KOPT-K1 (cell line): ENCODE data around the gene KLK15.
A peak's percentile ranks its signal among the peaks of the same experiment; 100 is the strongest.
"Not testable (repeated sequence)": the region's sequence is repeated elsewhere in the genome, so short reads cannot be mapped to it uniquely, and the experiment has no call there.

ENCODE experiments used
- H3K27ac ChIP-seq: fragments of 200-600 bp; sonication (generic); 2 replicates; pipeline ENCODE4 v1.5.1; 2016; ENCODE audit warnings: antibody characterized with exemption, mild to moderate bottlenecking, low read depth, low read length; ENCODE audit not compliant: poor library complexity, severe bottlenecking
- H3K36me3 ChIP-seq: fragments of 200-600 bp; sonication (generic); 2 replicates; pipeline ENCODE4 v1.5.1; 2017; ENCODE audit warnings: antibody characterized with exemption, mild to moderate bottlenecking, low read length, moderate library complexity; ENCODE audit not compliant: insufficient read depth
- H3K9me3 ChIP-seq: fragments of 200-600 bp; sonication (generic); 2 replicates; pipeline ENCODE4 v1.5.1; 2017; ENCODE audit warnings: antibody characterized with exemption, low read length, mild to moderate bottlenecking; ENCODE audit not compliant: insufficient read depth, poor library complexity, severe bottlenecking

The KLK15 gene

DNA sequence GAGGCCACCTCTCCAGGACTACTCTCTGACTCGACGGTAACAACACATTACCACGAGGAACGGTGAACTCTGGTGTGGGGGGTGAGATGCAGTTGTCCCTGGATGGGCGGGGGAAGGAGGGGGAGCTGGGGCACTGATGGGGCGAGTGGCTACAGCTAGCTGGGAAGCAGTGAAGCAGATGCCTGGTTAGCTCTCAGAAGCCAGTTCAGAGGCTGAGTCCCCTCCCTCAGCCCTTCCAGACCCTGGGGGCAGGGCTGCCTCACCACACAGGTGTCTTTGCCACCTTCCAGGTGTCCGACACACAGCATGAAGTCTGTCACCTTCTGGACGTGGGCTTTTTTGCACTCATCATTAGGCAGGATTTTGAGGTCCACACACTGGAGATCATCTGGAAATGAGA, 13.7 kb downstream of the KLK15 start:
- Histone ChIP-seq H3K36me3 (no peaks in the 10 kb centered on the region), H3K9me3 (no peaks in the 10 kb centered on the region), H3K27ac (no peak overlapping the region)

DNA sequence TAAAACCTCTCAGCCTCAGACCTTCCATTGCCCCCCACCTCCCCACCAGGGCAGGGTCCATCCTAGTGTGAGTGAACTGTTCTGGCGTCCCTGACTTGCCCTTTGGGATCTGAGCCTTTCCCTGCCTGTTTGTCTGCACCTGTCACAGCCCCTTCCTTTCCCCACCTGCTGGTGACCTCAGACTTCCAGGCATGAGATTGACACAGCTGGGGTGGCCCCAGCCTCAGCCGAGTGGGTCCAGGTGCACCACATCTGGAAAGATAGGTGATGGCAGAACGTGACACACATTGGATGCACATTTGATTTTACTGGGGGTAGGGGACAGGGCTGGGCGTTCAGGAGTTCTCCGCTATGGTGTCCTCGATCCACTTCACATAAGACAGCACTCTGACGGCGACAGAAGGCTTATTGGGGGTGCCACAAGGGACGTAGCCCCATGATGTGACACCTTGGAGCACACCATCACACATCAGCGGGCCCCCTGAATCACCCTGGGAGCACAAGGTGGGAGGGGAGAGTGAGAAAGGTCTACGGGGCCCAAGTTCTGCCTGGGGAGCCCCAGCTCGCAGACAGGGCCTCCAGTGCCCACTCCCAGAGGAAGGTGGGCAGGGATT, 14.4 kb downstream of the KLK15 start:
- Histone ChIP-seq H3K9me3 (no peaks in the 10 kb centered on the region), H3K36me3 (no peaks in the 10 kb centered on the region), H3K27ac (no peak overlapping the region)

DNA sequence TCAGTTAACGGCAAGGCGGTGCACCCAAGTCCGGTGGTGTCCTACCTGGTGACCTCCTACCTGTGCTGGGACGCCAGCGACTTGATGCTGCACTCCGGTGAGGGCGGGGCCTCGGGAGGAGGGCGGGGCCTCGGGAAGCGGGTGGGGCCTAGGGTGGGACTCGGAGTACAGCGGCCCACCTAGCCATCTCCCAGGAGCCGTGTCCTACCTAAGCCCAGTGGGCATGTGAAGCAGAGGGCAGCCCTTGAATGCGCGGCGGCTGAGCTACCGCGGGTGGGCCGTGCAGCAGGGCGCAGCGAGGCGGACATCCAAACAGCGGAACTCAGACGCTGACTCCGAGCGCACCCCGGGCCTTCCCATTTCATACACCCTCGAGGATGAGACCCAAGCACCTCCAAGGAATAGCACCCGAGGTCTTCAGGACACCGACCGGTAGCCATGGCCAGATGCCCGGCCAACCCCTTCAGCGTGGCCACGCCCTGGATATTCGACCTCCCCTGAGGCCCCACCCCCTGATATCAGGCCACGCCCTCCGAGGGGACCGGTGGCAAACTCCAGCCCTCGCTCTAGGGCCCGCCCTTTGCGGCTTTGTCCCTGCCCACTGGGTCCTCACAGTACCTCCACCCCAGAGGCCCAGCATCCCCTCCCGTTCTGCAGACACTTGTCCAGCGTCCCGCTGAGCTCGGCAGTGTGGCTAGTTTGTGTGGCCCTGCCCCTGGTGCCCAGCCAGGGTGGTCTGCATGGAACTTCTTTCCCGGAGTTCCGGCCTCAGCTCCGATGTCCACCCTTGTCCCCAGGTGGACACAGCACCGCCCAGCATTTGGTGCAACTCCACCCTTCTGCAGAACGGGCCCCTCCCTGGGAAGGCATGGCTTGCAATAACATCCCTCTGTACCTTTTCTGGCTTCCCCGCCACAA, 15.2 kb downstream of the KLK15 start:
- H3K36me3 ChIP-seq = no peaks in the 10 kb centered on the region
- H3K27ac ChIP-seq = no peak overlapping the region
- no peaks in the 10 kb centered on the region for H3K9me3 ChIP-seq

DNA sequence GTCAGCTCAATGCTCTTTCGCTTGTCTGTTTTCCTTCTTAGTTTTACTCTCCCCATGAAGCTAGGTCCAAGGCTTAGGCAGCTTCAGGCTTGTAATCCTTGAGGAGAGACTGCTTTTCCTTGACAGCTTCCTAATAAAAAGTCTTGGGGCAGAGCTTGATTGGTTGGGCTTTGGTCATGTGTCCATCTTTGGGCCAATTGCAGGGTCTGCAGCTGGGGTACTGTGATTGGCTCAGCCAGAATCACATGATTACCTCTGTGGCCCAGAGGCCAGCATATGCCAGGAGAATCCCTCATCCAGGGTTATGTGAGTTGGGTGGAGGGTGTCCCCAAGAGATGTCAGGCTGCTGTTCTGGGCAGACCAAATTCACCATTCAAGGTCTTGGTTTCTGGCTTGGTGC, 17.9 kb downstream of the KLK15 start:
- no peak overlapping the region for H3K27ac ChIP-seq

DNA sequence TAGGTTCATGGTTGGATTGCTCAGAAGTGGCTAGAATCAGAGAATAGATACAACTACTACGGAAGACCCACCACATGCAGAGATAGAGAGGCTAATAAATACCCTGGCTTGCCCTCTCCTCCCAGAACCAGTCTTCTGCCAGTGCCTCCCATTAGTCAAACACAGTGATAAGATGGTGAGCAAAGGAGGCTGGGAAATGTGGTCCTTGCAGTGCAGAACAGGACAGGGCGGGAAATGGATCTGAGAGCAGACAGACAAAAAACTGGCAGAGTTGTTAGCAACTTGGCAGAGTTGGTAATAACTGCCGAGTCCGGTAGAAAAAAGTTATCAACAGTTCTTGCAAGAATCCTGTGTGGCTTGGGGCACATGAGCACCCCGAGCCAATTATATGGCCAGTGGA, 18.5 kb downstream of the KLK15 start:
- Histone ChIP-seq H3K27ac (no peak overlapping the region), H3K9me3 (no peaks in the 10 kb centered on the region), H3K36me3 (no peaks in the 10 kb centered on the region)

More for the DNA sequence above, 17.9 kb downstream of the KLK15 start:
- Histone ChIP-seq H3K9me3 (no peaks in the 10 kb centered on the region), H3K36me3 (no peaks in the 10 kb centered on the region)

DNA sequence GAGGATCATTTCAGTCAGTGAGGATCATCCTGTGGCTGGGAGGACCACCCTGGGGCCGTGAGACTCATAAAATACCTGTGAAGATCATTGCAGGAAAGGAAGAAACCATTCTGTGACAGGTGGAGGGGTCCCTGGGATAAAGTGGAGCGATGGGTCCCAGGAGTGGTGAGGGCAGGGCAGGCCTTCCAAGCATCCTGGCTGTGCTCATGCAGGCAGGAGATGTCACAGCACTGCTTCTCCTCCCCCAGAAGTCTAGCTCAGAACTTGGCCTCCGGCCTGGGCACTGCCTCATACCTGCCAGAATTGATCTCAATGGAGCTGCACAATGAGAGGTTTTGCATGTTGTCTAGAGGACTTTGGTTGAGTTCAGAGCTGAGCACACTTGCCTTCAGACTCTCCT, 20.9 kb downstream of the KLK15 start:
- Histone ChIP-seq H3K27ac (no peak overlapping the region), H3K36me3 (no peaks in the 10 kb centered on the region)

DNA sequence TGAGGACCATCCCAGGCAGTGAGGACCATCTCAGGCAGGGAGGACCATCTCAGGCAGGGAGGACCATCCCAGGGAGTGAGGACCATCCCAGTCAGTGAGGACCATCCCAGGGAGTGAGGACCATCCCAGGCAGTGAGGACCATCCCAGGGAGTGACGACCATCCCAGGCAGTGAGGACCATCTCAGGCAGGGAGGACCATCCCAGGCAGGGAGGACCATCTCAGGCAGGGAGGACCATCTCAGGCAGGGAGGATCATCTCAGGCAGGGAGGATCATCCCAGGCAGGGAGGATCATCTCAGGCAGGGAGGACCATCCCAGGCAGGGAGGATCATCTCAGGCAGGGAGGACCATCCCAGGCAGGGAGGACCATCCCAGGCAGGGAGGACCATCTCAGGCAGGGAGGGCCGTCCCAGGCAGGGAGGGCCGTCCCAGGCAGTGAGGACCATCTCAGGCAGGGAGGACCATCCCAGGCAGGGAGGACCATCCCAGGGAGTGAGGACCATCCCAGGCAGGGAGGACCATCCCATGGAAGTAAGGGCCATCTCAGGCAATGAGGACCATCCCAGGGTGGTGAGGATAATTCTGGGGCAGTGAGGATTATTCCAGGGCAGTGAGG, 21.6 kb downstream of the KLK15 start:
- not testable (repeated sequence) for H3K36me3 ChIP-seq, H3K27ac ChIP-seq, H3K9me3 ChIP-seq

More for the DNA sequence above, 20.9 kb downstream of the KLK15 start:
- H3K9me3 ChIP-seq = no peaks in the 10 kb centered on the region

DNA sequence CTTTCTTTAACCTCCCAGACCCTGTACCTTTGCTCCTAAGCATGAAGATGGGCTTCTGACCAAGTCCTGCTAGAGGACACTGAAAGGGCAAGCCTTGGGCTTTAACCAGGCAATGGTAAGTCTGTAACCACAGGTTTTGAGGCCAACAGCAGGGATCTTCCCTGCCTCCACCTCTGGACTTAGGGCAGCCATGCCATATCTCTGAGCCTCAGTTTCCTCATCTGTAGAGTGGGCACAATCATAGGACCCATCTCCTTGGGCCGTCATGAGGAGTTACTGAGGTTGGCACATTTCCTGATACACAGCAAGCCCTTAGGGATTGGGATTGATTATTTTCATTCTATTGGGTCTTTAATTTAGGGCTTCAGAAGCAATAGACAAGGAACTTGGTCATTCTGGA, 24.5 kb downstream of the KLK15 start:
- no peaks in the 10 kb centered on the region for H3K9me3 ChIP-seq

DNA sequence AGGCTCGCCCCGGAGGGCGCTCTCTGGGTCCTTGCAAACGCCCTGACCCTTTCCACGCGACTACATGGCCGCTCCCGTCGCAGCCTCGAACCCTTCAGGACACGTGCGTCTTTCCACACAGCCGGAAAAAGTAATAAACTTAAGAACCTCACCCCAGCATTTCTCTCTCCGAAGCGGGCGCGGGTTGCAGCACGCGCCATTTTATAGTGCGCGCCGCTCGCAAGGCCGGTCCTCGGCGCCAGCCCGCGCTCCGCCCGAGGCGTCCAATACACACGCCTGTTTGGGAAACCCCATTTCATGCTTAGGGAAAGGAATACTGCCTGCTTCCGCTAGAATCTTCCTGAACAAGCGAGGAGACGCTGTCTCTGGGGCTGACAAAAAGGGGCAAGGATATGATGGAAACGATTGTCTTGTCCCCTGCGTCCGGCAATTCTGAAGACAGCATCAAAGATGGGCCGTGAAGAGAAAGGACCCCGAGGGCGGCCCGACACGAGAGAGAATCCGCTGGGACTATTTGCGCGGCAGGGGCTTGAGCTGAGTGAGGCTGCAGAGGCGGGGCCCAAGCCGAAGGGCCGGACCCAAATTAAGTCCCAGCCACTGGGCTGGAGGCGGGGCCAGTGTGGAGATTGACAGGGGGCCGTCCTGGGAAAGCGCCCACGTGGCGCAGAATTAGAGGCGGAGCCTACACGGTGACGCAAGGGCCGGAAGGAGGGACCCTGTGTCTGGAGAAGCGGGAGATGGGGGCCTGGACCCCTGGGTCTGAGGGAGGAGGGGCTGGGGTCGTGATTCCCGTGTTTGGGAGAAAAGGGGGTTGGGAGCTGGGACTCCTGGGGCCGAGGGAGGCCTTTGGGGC, 28.7 kb downstream of the KLK15 start:
- H3K36me3 ChIP-seq = peaks cover 39% of the 10 kb centered on the region
- peak overlapping the region; percentile 100 for H3K27ac ChIP-seq
- H3K9me3 ChIP-seq = no peaks in the 10 kb centered on the region

More for the DNA sequence above, 24.5 kb downstream of the KLK15 start:
- H3K36me3 ChIP-seq = no peaks in the 10 kb centered on the region
- no peak overlapping the region for H3K27ac ChIP-seq

DNA sequence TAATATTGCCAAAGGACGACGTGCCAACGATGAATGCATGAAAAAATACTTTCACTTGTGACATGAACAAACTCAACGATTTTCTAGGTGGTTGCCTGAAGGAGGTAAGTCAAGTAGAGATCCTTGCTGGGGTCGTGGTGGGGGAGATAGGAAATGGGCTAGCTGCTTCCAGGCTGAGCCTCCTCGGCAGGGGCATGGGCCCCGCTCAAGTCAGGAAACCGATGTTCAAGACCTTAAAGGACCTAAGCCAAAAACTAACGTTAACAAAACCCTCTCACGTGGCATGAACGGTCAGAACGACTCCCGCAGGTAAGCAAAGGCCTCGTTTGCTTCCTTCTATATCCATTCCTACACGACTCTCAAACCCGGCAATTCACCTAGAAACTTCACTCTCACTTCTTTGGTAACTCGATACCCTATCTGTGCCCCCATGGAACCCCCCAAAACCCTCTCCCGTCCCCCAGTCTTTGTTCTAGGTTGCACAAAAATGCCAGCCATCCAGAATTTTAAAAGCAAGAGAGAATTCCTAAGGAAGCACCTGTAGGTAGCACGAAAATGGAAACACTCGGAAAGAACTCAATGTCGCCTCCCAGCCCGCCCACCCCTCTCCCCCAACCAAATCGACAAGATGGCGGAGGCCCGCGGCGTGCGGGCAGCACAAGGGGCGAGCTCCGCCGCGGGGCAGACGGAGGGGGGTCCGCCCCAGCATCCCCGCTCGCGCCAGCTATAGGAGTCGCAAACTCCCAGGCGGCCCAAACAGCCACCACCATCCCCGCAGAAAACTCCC, 29.5 kb downstream of the KLK15 start:
- Histone ChIP-seq H3K36me3 (peaks cover 47% of the 10 kb centered on the region), H3K9me3 (no peaks in the 10 kb centered on the region), H3K27ac (peak overlapping the region; percentile 100)

DNA sequence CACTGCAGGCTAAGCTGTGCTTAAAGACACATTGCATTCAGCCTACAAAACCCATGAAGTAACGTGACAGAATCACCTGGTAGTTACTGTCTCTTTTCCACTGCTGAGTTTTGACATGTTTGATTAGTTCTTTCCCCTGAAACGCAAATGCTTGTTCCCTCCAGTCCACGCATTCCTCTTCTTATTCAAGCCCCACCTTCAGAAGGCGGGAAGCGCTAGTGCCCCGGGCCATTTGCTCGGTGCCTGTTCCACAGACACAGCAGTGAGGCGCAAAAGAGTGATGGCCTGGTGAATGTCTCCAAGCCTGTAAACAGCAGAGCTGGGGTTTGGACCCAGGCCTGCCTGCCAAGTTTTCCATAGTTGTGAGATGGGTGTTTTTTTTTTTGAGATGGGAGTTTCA, 32.3 kb downstream of the KLK15 start:
- H3K9me3 ChIP-seq = no peaks in the 10 kb centered on the region
- peaks cover 74% of the 10 kb centered on the region for H3K36me3 ChIP-seq
- no peak overlapping the region for H3K27ac ChIP-seq

DNA sequence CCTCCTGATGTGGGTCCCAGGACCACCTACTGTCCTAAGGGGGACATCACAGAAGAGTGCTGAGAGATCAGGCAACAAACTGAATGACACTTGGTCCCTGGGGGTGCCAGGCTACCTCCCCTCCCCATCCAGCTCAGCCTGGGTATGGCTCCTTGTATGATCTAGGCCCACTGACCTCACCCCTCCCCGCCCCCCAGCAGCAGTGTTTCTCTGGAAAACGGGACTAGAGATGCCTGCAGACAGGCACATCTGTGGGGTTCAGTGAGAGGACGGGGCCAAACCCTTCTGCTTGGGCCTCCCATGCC, 33.9 kb downstream of the KLK15 start:
- Histone ChIP-seq H3K27ac (no peak overlapping the region), H3K9me3 (no peaks in the 10 kb centered on the region), H3K36me3 (peaks cover 85% of the 10 kb centered on the region)

DNA sequence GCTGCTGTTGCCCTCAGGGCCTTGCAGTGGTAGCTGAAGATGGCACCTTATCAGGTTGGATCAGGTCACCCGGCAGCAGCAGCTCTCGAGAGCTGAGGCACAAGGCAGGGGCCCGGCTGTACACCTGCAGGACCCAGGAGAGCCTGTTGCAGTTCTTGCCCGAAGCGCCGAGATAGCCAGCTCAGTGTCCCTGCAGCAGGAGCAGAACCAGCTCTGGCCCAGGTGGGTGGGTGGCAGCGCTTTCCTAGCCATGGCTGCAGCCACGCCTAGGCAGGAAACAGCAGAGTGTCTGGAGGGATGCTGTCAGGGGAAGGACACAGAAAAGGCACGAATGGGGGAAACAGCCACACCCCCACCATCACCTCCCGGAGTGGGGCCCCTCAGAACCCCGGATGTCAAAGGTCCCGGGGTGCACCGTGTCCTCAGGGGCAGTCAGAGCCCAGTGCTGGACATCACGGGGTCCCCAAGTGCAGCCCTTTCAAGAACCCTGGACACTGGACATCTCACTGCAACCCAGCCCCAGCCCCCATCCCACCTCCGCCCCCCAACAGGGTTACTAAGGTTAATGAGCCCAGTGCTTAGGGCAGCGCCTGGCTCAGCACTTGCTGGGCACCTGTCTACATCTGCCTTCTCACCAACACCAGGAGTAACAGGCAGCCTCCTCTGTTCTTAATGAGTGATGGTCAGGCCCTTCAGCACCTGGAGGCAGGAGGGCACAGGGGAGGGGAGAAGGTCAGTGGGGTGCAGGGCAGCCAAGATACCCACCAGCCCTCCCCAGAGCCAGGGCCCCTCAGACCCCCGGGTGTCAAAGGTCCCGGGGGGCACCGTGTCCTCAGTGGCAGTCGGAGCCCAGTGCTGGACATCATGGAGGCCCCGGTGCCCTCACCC, 34.5 kb downstream of the KLK15 start:
- Histone ChIP-seq H3K27ac (no peak overlapping the region), H3K9me3 (no peaks in the 10 kb centered on the region), H3K36me3 (peaks cover 85% of the 10 kb centered on the region)
